Activated CD4-positive, alpha-beta T cell treated with anti-CD3 and anti-CD28 coated beads for 1 hour (primary cell): ENCODE measurements around the gene USE1.

ENCODE experiments used
- DNase-seq: peaks from one replicate; pipeline ENCODE4 v3.0.0-alpha.2; 2020

The USE1 gene

GRCh38 chr19:17235971-17236777 is 21.0 kb downstream of the USE1 start:
- no peak for DNase-seq

- DNase-seq, result no peak
These were observed 21.8 kb downstream of the USE1 start for GRCh38 chr19:17236811-17237543.

- DNase-seq, result no peak
These were observed 22.9 kb downstream of the USE1 start for GRCh38 chr19:17237747-17238706.

DNA sequence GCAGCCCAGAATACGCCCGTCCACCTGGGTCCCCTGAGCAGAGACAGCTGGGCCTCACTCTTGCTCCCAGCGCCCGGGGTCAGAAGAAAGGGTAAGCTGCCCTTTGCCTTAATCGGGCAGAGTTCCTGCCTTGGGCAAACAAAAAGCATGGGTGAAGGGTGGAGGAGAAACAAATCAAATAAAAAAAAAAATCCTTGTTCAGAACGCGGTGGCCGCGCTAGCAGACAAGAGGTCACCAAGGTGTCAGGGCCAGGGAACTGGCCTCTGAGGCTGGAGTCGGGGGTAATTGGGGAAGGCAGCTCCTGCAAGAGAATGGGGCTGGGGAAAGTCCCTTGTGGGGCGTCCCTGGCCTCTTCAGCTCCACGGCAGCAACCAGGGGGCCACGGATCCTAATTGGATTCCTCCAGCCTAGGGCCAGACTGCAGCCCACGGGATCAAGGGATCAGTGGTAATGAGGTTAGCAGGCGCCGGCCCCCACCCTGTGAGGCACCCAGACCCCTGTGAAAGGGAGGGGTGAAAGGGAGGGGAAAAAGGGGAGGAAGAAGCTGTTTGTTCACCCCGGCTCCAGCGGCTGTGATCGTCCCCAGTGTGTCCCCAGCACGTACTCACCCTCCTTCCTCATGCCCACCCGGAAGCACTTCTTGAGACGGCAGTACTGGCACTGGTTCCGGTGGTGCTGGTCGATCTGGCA is 25.1 kb downstream of the USE1 start:
- DNase-seq, result no peak

- no peak for DNase-seq
These were observed 25.8 kb downstream of the USE1 start for GRCh38 chr19:17240826-17241399.

GRCh38 chr19:17242431-17243208 is 27.5 kb downstream of the USE1 start:
- DNase-seq, result no peak

DNA sequence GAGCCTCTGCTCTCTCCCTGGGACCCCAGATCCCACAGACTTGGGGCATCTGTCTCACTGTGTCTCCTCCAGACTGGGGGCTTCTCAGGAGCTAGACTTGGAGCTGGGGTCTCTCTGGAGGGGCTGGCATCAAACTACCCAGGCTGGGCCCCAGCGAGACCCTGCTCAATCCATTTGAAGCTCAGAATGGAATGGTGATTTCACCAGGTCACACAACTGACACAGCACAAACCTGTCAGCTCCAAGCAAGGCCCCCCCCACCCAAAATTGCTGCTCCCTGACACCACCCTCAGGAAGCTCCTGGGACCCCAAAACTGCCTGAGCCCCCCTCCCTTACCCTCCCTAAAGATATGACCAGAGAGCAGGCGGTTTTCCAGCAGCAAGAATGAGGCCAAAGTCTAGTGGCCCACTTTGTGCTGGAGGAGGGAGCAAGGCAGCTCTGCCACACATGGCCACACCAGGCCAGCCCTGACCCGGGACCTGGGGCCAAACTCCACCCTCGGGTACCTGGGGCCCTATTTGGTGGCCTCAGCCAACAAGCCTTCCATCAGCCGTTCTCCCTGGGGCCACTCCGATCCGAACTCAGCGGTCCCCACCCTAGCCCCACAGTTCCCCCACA is 28.2 kb downstream of the USE1 start:
- no peak for DNase-seq

- no peak for DNase-seq
These were observed 28.9 kb downstream of the USE1 start for GRCh38 chr19:17243830-17244617.

DNA sequence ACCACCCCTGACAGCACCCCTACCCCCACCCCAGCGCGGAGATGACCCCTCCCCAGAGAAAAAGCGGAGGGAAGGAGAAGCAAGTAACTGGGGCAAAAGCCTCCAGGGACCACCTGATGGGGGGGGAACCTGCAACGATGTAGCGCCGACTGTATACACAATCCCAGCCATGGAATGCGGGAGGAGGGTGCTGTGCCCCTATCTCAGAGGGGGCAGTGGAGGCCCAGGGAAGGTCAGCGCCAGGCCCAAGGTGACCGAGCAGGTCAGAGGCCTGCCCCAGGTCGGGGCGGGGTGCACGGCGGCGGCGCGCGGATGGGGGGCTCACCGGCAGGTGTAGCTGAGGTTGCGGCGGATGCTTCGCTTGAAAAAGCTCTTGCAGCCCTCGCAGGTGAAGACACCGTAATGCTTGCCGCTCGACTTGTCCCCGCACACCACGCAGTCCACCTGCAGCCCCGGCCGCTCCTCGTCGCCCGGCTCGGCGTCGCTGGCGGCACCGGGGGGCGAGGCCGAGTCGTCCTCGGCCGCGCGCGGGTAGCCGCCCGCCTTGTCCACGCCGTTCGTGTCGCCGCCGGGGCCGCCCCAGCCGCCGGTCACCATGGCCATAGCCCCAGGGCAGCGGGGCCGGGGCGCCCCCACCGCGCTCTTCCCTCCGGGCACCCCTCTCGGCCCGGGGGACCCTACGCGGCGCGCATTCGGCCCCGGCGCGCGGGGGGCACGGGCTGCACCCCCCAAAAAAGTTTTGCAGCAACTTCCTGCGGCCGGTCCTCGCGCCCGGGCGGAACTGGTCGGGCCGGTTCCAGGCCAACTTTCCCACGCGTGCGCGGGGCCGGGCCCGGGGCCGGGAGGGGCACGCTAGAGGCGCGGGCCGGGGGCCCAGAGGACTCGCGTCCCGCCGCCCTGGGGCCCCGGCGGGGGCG is 29.7 kb downstream of the USE1 start:
- no peak for DNase-seq

- DNase-seq, result no peak
These were observed 30.4 kb downstream of the USE1 start, which contains the start of gene NR2F6 for GRCh38 chr19:17245535-17245984. Gene NR2F6 (minus strand): TSS chr19:17245919. CDS start chr19:17245220, 699 bp downstream.

DNA sequence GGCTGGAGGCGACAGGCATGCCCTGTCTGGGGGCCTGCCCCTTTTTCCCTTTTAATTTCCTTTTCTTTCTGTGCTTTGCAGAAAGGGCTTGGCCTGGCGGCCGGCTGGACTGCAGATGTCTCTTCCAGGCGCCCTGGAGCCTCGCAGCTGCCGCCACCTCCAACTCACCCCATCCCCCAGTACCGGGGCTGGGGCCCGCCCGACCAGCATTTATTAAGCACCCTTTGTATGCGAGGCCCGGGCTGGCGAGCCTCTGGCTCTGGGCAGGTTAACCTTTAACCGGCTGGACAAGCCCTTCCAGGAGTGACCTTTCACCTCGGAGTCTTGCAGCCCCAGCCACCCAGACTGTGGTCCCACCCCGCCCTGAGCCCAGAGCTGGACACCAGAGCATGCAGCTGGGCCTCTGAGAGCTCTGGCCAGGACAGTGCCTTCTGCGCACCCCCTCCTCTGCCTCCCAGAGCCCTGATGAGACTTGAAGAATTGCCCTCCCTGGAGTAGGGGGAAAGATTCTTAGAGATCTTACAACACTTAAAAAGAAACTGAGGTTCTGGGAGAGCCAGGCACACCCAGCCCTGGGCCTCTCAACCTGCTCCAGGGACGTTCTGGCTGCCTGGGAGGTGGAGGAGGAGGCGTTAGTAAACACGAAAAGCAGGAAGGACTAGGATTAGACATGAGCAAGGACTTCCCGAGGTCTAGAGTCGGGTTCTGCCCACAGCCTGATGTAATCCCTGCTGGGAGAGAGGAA is 31.7 kb downstream of the USE1 start:
- DNase-seq, result no peak

DNA sequence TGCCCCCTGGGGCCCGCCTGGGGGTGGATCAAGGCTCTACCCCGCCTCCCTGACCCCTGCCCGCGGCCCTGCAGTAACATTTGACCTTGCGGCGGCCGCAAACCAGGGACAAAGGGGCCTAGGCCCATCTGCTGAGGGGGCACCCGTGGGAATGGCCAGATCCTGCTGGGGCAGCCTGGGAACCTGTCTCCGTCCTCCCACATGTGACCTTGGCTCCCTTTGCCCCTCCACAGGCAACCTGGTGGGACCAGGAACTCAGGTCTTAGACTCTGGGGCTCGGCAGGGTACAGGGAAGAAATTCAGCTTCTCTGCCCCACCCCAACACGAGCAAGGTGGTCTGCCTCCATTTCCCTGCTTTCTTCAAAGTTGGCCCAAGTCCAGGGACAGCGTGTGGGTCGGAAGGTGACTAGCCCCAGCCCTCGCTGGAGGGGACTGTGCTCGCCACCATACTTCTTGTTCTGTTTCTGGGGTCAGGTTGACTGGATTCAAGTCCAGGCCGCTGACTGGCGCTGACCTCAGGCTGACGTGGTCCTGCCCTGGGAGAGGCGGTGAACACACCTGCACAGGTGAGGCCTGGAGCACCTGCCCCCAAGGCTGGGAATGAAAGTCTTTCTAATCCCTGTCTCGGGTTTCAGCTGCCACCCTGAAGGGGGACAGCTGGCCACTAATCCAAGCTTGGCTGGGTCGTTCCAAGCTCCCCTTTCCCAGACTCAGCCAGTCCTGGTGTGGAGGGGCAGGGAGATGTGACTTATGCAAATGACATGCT is 33.0 kb downstream of the USE1 start:
- DNase-seq, result no peak

GRCh38 chr19:17249887-17250548 is 34.9 kb downstream of the USE1 start:
- DNase-seq, result no peak

DNA sequence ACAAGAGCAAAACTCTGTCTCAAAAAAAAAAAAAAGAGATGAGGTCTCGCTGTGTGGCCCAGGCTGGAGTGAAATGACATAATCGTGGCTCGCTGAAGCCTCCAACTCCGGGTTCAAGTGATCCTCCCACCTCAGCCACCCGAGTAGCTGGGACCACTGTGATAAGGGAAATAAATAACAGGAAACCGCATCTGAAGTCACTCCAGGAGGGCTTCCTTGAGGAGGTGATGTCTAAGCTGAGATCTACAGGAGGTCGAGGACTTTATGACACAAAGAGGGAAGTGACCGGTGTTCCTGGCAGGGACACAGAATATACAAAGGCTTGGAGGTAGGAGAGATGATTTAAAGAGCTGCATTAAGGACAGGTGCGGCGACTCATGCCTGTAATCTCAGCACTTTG is 39.5 kb downstream of the USE1 start:
- no peak for DNase-seq

DNA sequence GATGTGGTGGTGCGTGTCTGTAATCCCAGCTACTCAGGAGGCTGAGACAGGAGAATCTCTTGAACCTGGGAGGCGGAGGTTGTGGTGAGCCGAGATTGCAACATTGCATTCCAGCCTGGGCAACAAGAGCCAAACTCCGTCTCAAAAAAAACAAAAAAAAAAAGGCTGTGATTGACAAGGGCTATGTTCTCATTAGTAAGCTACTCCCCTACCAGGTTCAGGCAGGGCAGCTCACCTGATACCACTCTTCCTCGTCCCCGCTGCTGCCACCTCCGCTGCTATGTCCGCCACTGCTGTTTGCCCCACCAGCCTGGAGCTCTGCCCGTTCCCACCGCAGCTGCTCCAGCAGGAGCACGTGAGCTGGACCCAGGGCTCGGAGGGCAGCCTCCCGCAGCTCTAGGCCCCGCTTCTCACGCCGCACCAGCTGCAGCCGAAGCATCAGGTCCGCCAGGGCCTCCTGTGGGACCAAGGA is 40.0 kb downstream of the USE1 start:
- no peak for DNase-seq

DNA sequence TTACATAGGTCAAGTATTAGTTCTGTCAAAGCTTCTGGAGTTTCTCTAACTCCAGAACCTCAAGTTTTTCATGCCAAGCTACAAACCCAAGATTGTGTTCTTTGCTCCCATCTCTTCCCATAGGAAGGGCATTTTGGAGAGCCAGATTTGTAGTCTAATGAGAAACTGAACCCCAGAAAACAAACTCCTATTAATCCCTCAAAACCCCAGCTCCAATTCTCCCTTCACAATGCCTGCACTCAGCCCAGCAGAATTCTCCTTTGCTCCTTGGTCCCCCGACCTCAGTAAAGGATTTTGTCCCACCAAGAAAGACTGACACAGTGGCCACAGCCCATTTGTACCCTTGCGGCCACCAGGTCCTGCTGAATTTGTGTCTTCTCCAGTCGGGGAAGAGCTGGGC is 41.0 kb downstream of the USE1 start:
- no peak for DNase-seq
